ENCODE data around the gene EFCAB7.

DNA sequence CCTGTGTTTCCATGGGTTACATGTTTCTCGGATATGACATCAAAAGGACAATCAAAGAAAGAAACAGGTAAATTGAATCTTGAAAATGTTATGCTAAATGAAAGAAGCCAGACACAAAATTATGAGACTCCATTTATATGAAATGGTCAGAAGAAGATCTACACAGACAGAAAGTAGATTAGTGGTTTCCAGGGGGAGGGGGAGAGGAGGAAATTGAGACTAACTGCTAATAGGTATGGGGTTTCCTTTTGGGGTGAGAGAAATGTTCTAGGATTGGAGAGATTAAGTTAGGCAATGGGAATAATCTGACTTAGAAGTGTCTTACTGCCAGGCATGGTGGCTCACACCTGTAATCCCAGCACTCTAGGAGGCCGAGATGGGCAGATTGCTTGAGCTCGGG is 22.1 kb upstream of the EFCAB7 start:
- TF ChIP-seq CTCF (IDR thresholded peaks at IDR 0.05; ENCODE audit: insufficient read depth, low read length, poor library complexity, severe bottlenecking) (no peak), EZH2phosphoT487 (conservative IDR thresholded peaks at IDR 0.05; ENCODE audit: low read length) (no peak)
